CD4-positive, alpha-beta T cell treated with Interleukin-15 for 1 hour (primary cell): ENCODE data around the gene MRPS27.
"Not testable (repeated sequence)": the region's sequence is repeated elsewhere in the genome, so short reads cannot be mapped to it uniquely, and the experiment has no call there.

Experiments
- DNase-seq: peaks from one replicate; pipeline ENCODE4 v3.0.0-alpha.2; 2020

MRPS27 gene

GRCh38 chr5:72197393-72197792 lies 122.6 kb downstream of the MRPS27 start:
- no peak for DNase-seq

GRCh38 chr5:72195581-72195980 lies 124.5 kb downstream of the MRPS27 start:
- DNase-seq = no peak

GRCh38 chr5:72194846-72195245 lies 125.2 kb downstream of the MRPS27 start:
- no peak for DNase-seq

GRCh38 chr5:72191404-72191803 lies 128.6 kb downstream of the MRPS27 start:
- no peak for DNase-seq

- no peak for DNase-seq
These were observed 130.9 kb downstream of the MRPS27 start for GRCh38 chr5:72189146-72189545.

GRCh38 chr5:72188166-72188565 lies 131.9 kb downstream of the MRPS27 start:
- no peak for DNase-seq

- DNase-seq = no peak
These were observed 132.5 kb downstream of the MRPS27 start for GRCh38 chr5:72187388-72188075.

GRCh38 chr5:72185496-72186329 lies 134.3 kb downstream of the MRPS27 start:
- DNase-seq = no peak

- DNase-seq = no peak
These were observed 135.6 kb downstream of the MRPS27 start for GRCh38 chr5:72184408-72184807.

- no peak for DNase-seq
These were observed 136.9 kb downstream of the MRPS27 start for GRCh38 chr5:72183101-72183520.

GRCh38 chr5:72182686-72183085 lies 137.4 kb downstream of the MRPS27 start:
- no peak for DNase-seq

- no peak for DNase-seq
These were observed 139.1 kb downstream of the MRPS27 start for GRCh38 chr5:72180925-72181324.

- no peak for DNase-seq
These were observed 140.1 kb downstream of the MRPS27 start for GRCh38 chr5:72179816-72180440.

GRCh38 chr5:72179028-72179815 lies 140.8 kb downstream of the MRPS27 start:
- DNase-seq = no peak

GRCh38 chr5:72177538-72177937 lies 142.5 kb downstream of the MRPS27 start:
- DNase-seq = no peak

- DNase-seq = no peak
These were observed 147.3 kb downstream of the MRPS27 start for GRCh38 chr5:72172786-72173185.

- no peak for DNase-seq
These were observed 148.4 kb downstream of the MRPS27 start for GRCh38 chr5:72171667-72172066.

GRCh38 chr5:72171181-72171580 lies 148.9 kb downstream of the MRPS27 start:
- DNase-seq = not testable (repeated sequence)

GRCh38 chr5:72170101-72170500 lies 149.9 kb downstream of the MRPS27 start:
- no peak for DNase-seq
